Activated CD8-positive, alpha-beta memory T cell treated with anti-CD3 and anti-CD28 coated beads for 4 hours (primary cell): ENCODE data around the gene CERK.

Experiments
- DNase-seq, 2 donors: peaks; one replicate each; pipeline ENCODE4 v3.0.0-alpha.2; 2020; ENCODE audit warnings: low read depth in 2 of 2

Gene CERK

GRCh38 chr22:46699091-46699490 is 39.0 kb downstream of the CERK start:
- DNase-seq, result no peak

- no peak for DNase-seq
Measured at GRCh38 chr22:46697811-46698515, 40.1 kb downstream of the CERK start.

DNA sequence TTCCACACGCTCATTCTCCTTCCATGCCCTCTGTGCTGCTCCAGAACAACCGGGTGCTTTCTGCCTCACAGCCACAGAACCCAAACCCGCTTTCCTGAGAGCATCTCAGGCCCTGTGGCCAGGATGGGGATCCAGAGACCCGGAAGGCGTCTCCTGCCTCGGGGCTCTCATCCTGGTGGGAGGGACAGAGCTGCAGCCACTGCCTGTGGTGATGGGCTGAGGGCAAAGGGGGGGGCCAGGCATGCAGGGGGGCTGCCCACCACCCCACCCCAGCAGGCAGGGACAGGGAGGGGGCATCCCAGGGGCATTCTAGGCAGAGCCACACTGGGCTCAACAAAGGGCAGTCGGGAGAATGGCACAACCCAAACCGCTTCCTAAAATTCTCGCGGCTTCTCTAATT is 41.4 kb downstream of the CERK start:
- DNase-seq, result no peak

GRCh38 chr22:46696229-46696518 is 41.9 kb downstream of the CERK start:
- no peak for DNase-seq

DNA sequence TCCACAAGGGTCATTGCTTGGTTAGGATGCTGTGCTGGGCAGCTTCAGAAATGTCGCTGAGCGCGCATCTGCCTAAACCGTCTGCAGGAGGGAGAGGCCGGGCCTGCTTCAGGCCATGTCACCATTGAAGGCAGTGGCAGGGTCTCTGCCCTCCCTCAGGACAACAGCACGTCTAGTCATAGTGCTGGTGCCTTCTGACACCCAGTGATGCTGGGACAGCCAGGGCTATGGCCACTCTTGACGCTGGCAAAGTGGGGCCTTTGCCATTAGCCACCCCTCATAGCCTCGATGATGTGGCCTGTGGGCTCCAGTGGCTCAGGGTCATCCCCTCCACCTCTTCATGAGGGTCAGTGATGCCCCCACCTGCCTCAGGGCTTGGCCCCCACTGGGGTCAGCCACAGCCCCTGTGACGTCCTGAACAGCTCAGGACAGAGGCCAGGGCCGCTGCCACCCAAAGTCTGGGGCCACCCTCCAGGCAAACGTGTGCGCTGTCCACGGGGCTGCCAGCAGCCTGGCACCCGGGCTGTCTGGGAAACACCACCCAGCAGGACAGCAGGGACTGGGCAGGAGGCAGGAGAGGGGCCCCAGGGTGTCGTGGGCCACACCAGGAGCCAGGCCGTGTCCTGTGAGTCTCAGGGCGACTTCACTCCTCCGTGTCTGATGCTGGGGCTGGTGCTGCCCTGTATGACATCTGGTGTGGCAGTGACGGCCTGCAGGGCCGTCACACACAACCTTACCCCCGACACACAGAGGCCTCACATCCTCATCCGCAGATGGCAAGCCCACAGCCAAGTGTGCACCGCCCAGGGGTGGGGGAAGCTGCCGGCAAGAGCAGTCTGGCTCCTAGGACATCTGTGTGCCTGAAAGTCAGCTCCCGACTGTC is 42.5 kb downstream of the CERK start:
- DNase-seq, result no peak

DNA sequence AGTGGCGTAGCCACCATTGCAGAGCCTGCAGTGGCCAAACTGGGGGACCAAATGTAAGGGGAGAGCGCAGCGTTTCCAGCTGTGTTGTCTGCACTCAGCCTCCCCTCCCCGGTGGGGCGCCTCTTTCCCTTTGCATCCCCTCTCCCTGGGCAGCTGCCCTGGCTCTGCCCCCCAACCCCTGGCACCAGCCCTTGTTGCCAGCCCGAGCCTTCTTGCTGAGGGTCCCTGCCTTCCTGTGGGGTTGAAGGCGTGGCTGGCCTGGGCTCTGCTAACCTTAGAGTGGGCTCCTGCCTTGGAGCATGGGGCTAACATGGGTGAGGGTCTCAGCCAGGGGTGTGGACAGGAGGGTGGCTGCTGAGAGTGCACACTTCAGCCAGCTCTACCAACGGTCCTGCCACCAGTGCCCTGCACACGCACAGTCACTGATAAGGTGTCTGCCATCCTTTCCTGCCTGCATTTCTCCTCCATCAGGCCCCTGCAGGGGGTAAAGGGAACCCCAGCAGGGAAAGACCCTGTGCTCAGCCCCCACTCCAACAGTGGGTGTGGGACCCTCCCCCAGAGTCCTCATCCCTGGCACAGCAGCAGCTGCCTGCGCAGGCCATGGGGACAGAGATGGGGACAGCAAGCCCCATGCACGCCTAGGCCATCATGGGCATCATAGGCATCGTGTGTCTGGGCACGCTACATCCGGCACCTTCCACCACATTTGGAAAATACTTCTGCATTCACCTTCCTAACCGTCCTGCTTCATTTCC is 43.5 kb downstream of the CERK start:
- DNase-seq, result no peak

DNA sequence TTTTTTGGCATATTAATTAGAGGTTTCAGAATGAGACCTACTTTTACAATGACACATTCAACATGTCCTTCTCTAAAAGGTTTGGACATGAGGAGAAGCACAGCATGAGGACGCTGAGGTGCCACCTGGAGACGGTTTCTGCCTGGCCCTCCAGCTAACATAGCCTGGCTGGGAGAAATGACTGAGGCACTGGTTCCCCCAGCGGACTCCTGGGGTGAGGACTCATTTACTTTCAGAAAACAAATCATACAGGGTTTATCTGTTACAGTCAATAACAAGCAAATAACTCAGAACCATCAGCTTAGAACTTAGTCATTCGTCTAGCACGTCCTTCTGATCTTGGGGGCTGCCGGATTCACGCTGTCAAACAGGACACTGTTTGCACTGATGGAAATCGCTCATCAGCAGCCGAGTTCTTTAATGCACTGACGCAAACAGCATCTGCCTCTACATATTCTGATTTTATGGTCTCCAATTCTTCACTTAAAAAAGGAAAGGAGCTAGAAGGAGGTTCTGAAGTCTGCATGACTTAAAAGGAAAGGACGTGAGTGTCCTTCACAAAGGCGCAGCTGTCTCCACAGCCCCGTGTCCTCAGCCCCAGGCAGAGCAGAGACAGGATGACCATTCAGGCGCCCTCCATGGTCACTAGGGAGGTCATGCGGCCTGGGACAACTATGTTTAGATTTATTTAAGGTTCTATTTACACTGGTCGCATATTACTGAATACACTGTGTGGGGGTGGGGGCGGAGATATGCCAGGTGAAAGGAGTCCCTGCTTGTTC is 44.2 kb downstream of the CERK start:
- DNase-seq, result no peak

- DNase-seq, result no peak
Measured at GRCh38 chr22:46691571-46691970, 46.5 kb downstream of the CERK start.

DNA sequence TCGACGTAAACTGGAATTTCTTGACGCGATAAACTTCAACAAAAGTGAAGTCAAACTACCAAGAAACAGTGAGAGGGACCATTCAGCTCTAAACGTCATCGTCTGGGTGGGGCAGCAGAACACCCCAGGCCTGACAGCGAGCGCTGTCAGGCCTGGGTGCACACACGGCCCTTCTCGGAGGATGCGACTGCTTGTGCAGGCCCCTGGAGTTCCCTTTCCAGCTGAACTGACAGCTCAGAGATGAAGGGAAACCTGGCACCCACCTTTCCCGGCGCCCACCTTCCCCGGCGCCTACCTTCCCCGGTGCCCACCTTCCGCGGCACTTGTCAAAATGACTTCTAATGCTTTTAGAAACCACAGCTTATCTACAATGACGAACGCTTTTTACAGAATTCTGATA is 47.9 kb downstream of the CERK start:
- DNase-seq, result no peak

- no peak for DNase-seq
Measured at GRCh38 chr22:46688949-46689348, 49.1 kb downstream of the CERK start.

- no peak for DNase-seq
Measured at GRCh38 chr22:46687460-46687859, 50.6 kb downstream of the CERK start.

DNA sequence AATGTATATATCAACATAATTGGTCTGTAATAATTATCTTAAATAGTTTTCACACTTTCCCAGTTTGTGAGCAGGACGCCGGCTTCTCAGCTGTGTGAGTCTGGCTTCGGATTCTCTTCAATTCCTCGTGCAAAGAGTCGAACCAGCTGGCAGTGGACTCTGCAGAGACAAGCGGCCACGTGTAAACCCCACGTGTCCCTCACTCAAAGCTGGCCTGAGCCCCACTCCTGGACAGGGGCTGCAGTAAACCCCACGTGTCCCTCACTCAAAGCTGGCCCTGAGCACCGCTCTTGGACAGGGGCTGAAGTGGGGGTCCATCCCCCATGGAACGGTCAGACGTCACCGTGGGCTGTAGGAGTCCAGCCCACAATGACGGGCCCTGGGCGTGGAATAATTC is 51.0 kb downstream of the CERK start:
- DNase-seq, result no peak

GRCh38 chr22:46686221-46687047 is 51.6 kb downstream of the CERK start:
- no peak for DNase-seq

DNA sequence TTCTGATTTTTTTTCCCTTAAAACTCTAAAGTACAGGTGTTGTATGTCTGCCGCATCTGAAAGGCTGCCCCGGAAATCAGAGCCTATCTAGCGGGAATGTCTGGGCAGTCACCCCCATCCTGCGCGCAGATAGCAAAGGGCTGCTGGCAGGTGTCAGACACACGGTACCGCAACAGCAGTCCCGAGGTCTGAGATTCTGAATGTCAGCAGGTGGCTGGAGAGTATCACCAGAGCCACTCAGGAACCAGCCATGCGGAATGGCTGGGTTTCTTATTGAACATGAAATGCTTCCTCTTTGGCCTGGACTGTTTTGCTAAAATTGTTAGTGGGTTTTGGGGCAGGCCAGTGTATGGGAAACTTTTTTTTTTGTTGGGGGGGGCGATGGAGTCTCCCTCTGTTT is 53.3 kb downstream of the CERK start:
- no peak for DNase-seq

- DNase-seq, result no peak
Measured at GRCh38 chr22:46682011-46682731, 55.9 kb downstream of the CERK start.

DNA sequence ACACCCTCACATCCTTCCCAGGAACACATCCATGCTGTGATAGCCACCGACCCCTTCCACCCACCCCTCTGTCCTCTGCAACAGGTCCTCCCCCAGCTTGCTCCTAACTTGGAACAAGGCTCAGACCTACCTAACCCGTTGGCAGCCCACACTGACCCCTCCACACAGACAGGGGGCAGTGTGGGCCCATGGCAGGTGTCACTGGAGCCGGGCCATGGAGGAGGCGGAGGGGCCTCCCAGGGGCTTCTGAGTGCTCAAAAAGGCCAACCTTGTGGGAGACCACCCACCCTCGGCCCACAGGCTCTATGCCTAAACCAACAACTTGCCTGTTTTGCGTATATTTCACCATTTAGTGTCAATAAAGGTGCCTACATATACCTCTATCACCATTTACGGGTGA is 57.0 kb downstream of the CERK start:
- DNase-seq, result no peak

DNA sequence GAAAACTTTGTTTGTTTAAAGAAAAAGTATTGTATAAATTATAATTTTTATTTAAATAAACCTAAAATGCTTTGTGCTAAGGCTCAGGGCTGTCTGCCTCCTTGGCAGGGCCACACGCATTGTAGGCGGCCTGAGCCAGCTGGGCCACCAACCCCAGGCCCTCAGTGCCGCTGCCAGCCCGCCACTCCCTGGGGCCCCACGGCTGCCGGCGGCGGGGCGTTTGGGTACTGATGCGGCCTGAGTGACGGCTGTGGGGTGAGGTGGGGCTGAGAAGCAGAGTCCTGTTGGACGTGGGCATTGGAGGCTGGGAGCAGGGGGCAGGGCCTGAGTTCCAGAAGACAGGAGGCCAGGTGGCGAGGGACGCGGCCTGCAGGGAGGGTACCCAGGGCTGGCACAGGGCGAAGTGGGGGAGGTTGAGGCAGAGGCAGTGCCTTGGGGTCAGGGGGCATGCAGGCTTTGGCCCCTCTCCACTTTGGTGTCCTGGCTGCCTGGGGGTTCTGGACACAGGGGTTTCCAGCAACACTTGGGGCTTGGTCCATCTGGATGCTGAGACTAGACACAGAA is 58.3 kb downstream of the CERK start:
- no peak for DNase-seq

DNA sequence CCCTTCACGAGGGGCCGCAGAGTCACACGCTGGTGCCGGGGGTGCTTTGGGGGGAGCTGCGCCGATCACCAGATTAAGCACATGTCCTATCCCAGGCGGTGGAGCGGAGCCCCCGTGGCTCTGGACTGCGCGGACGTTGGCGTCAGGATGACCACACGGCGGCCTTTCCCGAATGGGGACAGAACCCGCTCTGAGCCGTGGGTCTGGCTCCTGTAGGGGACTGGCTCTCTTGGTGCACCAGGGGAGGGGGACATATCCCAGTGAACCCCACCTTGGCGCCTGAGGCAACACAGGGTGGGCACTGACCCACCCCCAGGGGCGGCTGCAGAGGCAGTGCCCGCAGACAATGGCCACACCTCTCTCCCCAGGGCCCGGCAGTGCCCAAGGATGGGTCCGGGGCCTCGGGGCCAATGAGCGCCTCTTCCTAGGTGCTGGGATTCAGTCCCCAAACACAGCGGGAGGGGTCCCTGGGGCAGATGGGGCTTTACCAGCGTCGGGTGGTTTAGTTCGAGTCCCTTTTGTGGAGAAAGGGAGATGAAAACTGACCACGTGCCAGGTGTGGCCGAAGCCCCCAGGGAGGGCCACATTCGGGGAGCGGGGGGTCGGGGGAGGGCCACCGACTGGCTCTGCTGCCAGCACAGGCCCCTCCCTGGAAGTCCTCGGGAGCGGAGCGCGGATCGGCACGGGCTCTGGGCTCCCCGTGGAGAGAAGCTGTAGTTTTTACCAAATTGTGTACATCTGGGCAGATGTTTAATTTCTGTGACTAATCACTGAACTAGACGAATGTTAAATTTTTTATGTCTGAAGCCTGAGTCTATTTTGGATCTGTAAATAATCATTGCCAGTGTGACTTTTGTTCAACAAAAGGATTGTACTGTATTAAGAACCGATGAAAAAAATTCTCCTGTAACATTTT is 59.0 kb downstream of the CERK start:
- no peak for DNase-seq
